ENCODE data around the gene FGF22.

The FGF22 gene

DNA sequence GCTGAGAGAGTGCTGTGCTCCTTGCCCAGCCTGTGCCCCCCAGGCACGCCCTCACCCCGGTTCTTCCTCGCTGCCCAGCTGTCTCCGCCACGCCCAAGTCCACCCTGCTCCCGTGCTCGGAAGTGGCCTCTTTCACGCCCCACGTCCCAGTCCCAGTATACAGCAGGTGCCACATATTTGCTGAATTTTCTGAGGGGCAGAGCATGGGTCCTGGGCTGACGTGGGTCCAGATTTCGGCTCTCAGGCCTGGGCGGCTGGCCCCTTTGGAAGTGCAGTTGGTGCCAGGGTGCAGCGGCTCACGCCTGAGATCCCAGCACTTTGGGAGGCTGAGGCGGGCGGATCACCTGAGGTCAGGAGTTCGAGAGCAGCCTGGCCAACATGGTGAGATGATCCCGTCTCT is 46.6 kb upstream of the FGF22 start:
- TF ChIP-seq, protein P1, sequence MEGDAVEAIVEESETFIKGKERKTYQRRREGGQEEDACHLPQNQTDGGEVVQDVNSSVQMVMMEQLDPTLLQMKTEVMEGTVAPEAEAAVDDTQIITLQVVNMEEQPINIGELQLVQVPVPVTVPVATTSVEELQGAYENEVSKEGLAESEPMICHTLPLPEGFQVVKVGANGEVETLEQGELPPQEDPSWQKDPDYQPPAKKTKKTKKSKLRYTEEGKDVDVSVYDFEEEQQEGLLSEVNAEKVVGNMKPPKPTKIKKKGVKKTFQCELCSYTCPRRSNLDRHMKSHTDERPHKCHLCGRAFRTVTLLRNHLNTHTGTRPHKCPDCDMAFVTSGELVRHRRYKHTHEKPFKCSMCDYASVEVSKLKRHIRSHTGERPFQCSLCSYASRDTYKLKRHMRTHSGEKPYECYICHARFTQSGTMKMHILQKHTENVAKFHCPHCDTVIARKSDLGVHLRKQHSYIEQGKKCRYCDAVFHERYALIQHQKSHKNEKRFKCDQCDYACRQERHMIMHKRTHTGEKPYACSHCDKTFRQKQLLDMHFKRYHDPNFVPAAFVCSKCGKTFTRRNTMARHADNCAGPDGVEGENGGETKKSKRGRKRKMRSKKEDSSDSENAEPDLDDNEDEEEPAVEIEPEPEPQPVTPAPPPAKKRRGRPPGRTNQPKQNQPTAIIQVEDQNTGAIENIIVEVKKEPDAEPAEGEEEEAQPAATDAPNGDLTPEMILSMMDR (IDR thresholded peaks at IDR 0.05) = no peak
- H3K4me3 ChIP-seq = no peak overlapping the region
- DNase-seq = no peak
- intact Hi-C loops (cut with DNase I; ENCODE audit: low total_unique reads) = no loop called here
- peaks cover 0 to 23% (median 5%) of the 10 kb centered on the region in 4 donors for H3K4me1 ChIP-seq
- no peaks in the 10 kb centered on the region for H3K36me3 ChIP-seq
- H3K27me3 ChIP-seq = peaks cover 4 to 92% of the 10 kb centered on the region in 2 donors
- H3K9me3 ChIP-seq = no peaks in the 10 kb centered on the region
- no peak overlapping the region for H3K27ac ChIP-seq

DNA sequence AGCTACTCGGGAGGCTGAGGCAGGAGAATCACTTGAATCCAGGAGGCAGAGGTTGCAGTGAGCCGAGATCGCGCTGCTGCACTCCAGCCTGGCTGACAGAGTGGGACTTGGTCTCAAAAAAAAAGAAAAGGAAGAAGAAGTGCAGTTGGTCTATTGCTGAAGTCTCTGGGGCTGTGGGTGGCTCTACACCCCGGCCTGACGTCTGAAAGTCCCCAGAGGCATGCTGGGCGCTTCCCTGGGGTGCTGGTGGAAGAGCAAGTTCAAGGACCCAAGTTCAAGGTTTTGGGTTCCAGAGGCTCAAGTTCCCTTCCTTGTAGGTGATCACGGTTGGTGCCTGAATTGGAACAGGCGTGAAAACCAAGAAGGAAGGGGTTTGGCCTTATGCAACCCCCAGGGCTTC is 46.2 kb upstream of the FGF22 start:
- Histone ChIP-seq H3K27ac (no peak overlapping the region), H3K36me3 (no peaks in the 10 kb centered on the region), H3K4me1 (peaks cover 0 to 19% (median 5%) of the 10 kb centered on the region in 4 donors), H3K9me3 (no peaks in the 10 kb centered on the region), H3K4me3 (no peak overlapping the region), H3K27me3 (peaks cover 4 to 89% of the 10 kb centered on the region in 2 donors)
- intact Hi-C loops (cut with DNase I; ENCODE audit: low total_unique reads) = no loop called here
- TF ChIP-seq, protein P1 (IDR thresholded peaks at IDR 0.05) = no peak
- no peak for DNase-seq

DNA sequence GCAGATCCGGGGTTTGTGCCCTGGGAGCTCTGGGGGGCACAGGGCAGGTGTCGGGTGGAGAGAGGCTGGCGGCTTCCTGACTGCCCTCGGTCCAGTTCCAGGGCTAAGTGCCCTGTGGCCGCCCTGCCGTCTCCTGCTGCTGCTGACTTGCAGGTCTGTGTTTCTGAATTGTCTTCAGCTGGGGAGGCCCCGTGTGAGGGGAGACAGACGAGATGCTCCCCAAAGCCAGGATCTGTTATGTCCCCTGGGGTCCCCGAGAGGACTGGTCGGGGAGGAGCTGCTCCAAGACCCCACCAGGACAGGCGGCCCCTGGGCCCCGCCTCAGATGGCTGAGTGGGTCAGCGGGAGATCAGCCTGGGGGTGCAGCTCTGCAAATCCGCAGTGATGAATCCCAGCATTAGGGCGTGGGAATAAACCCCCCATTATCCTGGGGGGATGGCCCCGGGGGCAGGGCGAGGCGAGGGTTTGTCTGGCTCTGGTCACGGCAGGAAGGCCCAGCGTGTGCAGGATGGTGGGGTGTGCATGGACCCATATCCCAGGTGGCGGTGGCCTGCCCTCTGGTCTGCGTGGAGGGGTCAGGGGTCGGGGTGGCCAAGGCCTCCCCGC is 45.3 kb upstream of the FGF22 start:
- H3K27me3 ChIP-seq = peaks cover 4 to 84% of the 10 kb centered on the region in 2 donors
- no peak overlapping the region for H3K27ac ChIP-seq
- peaks cover 0 to 12% (median 4%) of the 10 kb centered on the region in 4 donors for H3K4me1 ChIP-seq
- H3K4me3 ChIP-seq = no peak overlapping the region
- no peaks in the 10 kb centered on the region for H3K36me3 ChIP-seq
- no peaks in the 10 kb centered on the region for H3K9me3 ChIP-seq
- TF ChIP-seq, protein P1 (IDR thresholded peaks at IDR 0.05) = no peak
- intact Hi-C loops (cut with DNase I; ENCODE audit: low total_unique reads) = no loop called here
- DNase-seq = no peak

DNA sequence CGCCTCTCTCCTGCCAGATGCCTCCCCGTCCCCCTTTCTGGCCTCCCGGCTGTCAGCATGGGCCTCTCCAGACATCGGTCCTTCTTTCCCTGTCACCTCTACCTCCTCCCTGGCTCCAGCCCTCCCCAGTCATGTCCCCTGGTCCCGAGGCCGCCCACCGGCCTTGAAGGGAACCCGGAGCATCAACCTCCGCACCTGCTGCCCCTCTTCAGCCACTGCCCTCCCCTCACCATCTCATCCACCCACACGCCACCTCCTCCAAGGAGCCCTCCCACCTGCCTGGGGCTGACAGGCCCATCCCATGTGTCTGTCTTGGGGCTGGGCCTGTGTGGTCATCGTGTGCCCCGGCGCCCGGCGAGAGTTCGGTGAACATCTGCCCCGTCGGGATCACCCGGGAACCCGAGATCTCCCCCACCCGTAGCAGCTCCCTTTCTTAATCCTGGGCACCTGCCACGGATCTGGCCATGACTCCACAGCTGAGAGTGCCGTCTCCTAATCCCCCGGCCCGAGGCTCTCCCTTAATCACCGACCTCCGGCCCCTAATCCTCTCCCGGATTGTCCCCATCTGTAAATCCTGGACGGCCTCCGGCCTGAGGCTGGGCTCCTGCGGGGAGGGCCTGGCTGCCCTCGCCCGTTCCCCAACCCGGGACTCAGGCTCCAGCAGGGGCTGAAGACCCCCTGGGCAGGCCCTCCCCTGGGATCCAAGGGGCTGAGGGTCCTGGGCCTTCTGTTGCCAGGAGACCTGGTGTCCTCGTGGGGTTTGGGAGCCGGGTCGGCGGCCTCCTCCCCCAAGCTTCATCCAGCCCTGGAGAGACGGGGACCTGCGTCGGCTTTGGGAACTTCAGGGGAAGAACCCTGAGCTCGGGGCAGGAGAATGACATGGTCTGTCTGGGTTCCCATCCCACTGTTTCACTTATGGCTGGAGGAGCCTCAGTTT is 44.1 kb upstream of the FGF22 start:
- Histone ChIP-seq H3K27ac (no peak overlapping the region), H3K4me3 (no peak overlapping the region), H3K4me1 (peaks cover 0 to 6% (median 2%) of the 10 kb centered on the region in 4 donors), H3K36me3 (no peaks in the 10 kb centered on the region), H3K27me3 (peaks cover 4 to 78% of the 10 kb centered on the region in 2 donors), H3K9me3 (no peaks in the 10 kb centered on the region)
- DNase-seq = no peak
- intact Hi-C loops (cut with DNase I; ENCODE audit: low total_unique reads) = no loop called here
- TF ChIP-seq, protein P1 (IDR thresholded peaks at IDR 0.05) = no peak

DNA sequence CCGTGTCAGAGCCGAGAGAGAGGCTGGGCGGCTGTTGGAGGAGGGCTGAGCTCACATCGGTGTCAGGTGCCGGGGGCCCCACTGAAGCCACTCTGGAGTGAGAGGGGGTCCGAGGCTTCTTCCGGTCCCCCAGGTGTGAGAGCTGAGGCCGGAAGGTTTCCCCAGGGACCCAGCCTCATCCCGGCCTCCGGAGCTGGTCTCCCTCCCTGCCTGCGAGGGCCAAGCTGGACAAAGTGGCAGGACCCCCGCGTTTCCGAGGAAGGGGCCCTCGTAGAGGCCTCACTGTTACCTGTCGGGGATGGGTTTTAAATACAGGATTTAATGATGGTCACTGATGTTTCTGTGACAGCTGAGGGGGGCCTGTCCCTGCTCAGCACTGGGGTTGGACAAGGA is 43.4 kb upstream of the FGF22 start:
- intact Hi-C loops (cut with DNase I; ENCODE audit: low total_unique reads) = no loop called here
- no peaks in the 10 kb centered on the region for H3K4me1 ChIP-seq
- H3K27ac ChIP-seq = no peak overlapping the region
- TF ChIP-seq, protein P1 (IDR thresholded peaks at IDR 0.05) = no peak
- DNase-seq = no peak
- no peaks in the 10 kb centered on the region for H3K9me3 ChIP-seq
- H3K27me3 ChIP-seq = peaks cover under 1 to 71% of the 10 kb centered on the region in 2 donors
- no peak overlapping the region for H3K4me3 ChIP-seq
- H3K36me3 ChIP-seq = no peaks in the 10 kb centered on the region

All from tibial artery (tissue), 4 donors.